ENCODE results near the gene ATP5IF1. TPM values are rescaled to one million over a fixed set of nuclear protein-coding genes. Genes with fewer than 3 reads are reported as not detected.
A peak's percentile ranks its signal among the peaks of the same experiment; 100 is the strongest.

The ATP5IF1 gene
- total and polyA plus RNA-seq, 4 donors, result 90.2 to 758 (median 142) TPM

- TF ChIP-seq CTCF (IDR thresholded peaks at IDR 0.05; ENCODE audit: control extremely low read depth, extremely low read depth), result no peak
- DNase-seq (no peak), ATAC-seq (ENCODE audit: insufficient read depth, low FRiP score) (no peak)
- peaks cover 0 to 7% (median 0%) of the 10 kb centered on the region in 5 donors for H3K4me1 ChIP-seq (ENCODE audit: control insufficient read depth in 5 of 5, insufficient read depth in 5 of 5, low read length in 5 of 5)
- H3K9ac ChIP-seq (ENCODE audit: insufficient read depth in 1 of 2, low read length in 2 of 2), result no peak overlapping the region
- H3K27ac ChIP-seq (ENCODE audit: low read depth in 1 of 2, low read length in 1 of 2), result no peak overlapping the region
- no peak overlapping the region for H3K4me3 ChIP-seq
- 95% methylated on average over 7 of the region's 7 CpGs for WGBS, 2 donors
- H3K36me3 ChIP-seq (ENCODE audit: control insufficient read depth in 4 of 4, insufficient read depth in 4 of 4, low read length in 4 of 4), result peaks cover 12 to 29% (median 22%) of the 10 kb centered on the region in 4 donors
- H3K9me3 ChIP-seq (ENCODE audit: control insufficient read depth in 4 of 4, insufficient read depth in 3 of 4, low read length in 3 of 4), result no peaks in the 10 kb centered on the region
- no peaks in the 10 kb centered on the region for H3K27me3 ChIP-seq (ENCODE audit: control insufficient read depth in 3 of 3, insufficient read depth in 3 of 3, low read length in 2 of 3)
These were observed 43.8 kb downstream of the ATP5IF1 start for GRCh38 chr1:28279721-28280120.

DNA sequence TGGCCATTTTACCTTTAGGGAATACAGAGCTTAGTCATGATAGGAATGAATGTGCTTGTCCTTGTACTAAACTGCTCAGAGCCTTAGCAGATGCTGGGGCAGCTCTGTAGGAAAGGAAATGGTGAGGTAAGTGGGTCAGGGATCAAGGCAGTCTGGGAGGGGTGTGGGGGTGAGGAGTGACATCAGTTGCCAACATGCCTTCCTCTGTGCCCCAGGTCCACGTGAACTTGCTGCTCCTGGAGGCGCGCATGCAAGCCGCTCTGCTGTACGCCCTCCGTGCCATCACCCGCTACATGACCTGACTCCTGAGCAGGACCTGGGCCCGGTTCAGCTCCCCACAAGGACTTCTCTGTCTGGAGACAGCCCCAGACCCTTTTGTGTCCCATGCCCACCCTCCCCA is 44.6 kb downstream of the ATP5IF1 start:
- Histone ChIP-seq H3K27ac (ENCODE audit: low read depth in 1 of 2, low read length in 1 of 2) (peak overlapping the region in 1 of 2 donors; percentile 54), H3K27me3 (ENCODE audit: control insufficient read depth in 3 of 3, insufficient read depth in 3 of 3, low read length in 2 of 3) (no peaks in the 10 kb centered on the region), H3K36me3 (ENCODE audit: control insufficient read depth in 4 of 4, insufficient read depth in 4 of 4, low read length in 4 of 4) (peaks cover 9 to 27% (median 21%) of the 10 kb centered on the region in 4 donors), H3K9ac (ENCODE audit: insufficient read depth in 1 of 2, low read length in 2 of 2) (no peak overlapping the region), H3K4me3 (no peak overlapping the region), H3K9me3 (ENCODE audit: control insufficient read depth in 4 of 4, insufficient read depth in 3 of 4, low read length in 3 of 4) (no peaks in the 10 kb centered on the region), H3K4me1 (ENCODE audit: control insufficient read depth in 5 of 5, insufficient read depth in 5 of 5, low read length in 5 of 5) (peaks cover 0 to 7% (median 0%) of the 10 kb centered on the region in 5 donors)
- 88 to 94% methylated on average over 8 of the region's 8 CpGs for WGBS, 2 donors
- DNase-seq (no peak), ATAC-seq (ENCODE audit: insufficient read depth, low FRiP score) (no peak)
- no peak for TF ChIP-seq CTCF (IDR thresholded peaks at IDR 0.05; ENCODE audit: control extremely low read depth, extremely low read depth)

- ATAC-seq (ENCODE audit: insufficient read depth, low FRiP score) (peak; percentile 15), DNase-seq (no peak)
- H3K27me3 ChIP-seq (ENCODE audit: control insufficient read depth in 3 of 3, insufficient read depth in 3 of 3, low read length in 2 of 3), result no peaks in the 10 kb centered on the region
- WGBS, 2 donors, result 63 to 70% methylated on average over 5 of the region's 5 CpGs
- TF ChIP-seq CTCF (IDR thresholded peaks at IDR 0.05; ENCODE audit: control extremely low read depth, extremely low read depth), result no peak
- H3K4me3 ChIP-seq, result no peak overlapping the region
- peak overlapping the region in 1 of 2 donors; percentile 54 for H3K27ac ChIP-seq (ENCODE audit: low read depth in 1 of 2, low read length in 1 of 2)
- no peak overlapping the region for H3K9ac ChIP-seq (ENCODE audit: insufficient read depth in 1 of 2, low read length in 2 of 2)
- H3K9me3 ChIP-seq (ENCODE audit: control insufficient read depth in 4 of 4, insufficient read depth in 3 of 4, low read length in 3 of 4), result no peaks in the 10 kb centered on the region
- peaks cover 9 to 27% (median 21%) of the 10 kb centered on the region in 4 donors for H3K36me3 ChIP-seq (ENCODE audit: control insufficient read depth in 4 of 4, insufficient read depth in 4 of 4, low read length in 4 of 4)
- peaks cover 0 to 7% (median 0%) of the 10 kb centered on the region in 5 donors for H3K4me1 ChIP-seq (ENCODE audit: control insufficient read depth in 5 of 5, insufficient read depth in 5 of 5, low read length in 5 of 5)
These were observed 45.1 kb downstream of the ATP5IF1 start for GRCh38 chr1:28280977-28281381.
